Measurements from ENCODE around the gene ALK. TPM values are rescaled to one million over a fixed set of nuclear protein-coding genes. Genes with fewer than 3 reads are reported as not detected.

Gene ALK
- total RNA-seq, 1 experiment from 2014 or later: 0.37 TPM

DNA sequence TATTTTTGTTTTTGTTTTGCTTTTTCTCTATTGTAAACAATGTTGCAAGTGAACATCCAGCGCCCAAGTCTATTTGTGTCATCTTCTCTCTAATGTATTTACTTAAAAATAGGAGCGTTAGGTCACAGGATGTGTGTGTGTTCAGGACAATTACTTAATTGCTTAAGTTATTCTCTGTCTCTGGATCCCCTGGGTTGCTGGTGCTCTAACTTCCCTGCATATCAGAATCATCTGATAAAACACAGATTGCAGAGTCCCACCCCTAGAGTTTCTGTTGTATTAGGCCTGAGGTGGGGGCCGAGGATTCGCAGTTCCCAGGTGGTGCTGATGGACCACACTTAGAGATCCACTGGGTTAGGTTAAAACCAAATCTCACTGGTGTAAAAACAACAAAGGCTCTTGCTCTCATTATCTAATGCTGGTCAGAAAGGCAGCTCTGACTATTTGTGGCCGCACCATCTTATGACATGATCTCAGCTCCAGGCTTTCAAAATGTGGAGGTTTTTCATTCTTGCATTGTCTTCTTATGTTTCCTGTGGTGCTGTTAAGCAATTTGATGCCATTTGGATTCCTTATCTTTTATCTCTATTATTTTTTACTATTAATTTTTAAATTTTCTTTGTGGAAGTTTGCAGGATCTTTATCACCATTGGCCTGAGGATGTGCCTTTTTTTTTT is 718.4 kb downstream of the ALK start:
- no peak for DNase-seq (ENCODE audit: low read depth)

DNA sequence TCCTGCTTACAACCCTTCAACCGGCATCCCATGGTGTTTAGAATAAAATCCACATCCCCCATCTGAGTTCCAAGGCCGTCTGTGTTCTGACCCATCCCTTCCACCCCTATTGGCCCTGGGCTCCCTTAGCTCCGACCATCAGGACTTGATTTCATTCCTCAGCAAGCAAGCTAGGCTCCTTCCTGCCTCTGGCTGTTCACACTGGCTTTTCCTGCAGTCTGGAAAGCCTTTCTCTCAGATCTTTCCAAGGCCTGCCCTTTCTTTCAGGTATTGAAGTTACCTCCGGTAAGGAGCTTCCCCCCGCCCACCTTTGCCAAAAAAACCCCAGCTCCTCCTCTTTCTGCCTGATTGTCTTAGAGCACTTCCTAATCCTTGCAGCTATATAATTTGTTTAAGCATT is 719.4 kb downstream of the ALK start:
- DNase-seq (ENCODE audit: low read depth): no peak

DNA sequence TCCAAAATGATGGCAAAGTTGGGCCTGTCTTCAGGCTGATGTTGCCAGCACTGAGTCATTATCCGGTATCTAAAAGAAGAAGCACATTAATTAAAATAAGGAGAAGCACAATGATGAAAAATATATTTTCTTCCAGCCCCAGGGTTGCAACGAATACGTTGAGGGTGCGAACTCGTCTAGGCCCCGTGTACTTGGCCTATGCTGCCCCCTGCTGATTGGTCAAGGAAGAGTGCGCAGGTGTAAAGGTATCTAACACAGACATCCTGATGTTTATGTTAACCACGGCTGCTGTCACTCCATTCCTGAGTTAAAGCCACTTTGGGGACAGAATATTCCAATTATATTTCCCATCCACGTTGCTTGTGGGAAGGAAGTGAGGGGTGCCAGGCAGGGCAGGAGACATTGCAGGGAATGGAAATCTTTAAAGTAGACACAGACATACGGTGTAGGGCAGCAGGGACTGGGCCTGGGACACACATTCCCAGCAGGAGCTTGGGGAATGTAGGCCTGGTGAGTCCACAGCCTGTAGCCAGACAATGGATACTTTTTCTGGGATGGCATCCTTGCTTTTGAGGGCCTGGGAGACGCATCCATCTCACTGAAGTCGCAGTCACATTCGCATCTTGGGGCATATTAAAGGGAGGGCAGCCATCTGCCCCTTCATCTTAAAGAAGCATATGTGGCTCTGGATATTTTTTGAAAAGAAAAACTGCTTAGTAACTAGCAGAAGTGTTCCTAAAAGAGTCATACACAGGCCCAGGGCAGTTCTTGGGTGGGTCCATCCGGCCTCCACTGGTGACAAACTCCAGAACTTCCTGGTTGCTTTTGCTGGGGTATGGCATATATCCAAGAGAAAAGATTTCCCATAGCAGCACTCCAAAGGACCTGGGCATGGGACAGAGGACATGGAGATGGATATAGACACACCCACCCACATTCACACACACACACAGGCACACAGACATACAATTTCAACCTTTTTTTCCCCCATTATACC is 724.3 kb downstream of the ALK start:
- peak; percentile 64 for DNase-seq (ENCODE audit: low read depth)

DNA sequence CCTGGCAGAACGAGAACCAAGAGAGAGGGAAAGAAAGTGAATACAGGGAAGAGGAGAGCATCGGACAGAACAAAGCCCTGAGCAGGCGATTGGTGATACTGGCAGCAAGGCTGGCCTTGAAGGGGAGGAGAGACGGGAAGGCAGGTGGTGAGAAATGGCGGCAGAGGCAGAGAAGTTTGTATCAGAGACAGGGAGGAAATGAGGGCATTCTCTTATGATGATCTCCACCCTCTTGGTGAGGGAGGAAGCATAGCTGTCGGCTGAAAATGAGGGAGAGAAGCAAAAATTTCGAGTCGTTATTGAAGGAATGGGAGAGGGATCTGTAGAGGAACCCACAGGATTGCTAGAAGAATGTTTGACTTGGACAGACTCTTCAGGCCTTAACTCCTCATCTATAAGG is 725.6 kb downstream of the ALK start:
- DNase-seq (ENCODE audit: low read depth): no peak

DNA sequence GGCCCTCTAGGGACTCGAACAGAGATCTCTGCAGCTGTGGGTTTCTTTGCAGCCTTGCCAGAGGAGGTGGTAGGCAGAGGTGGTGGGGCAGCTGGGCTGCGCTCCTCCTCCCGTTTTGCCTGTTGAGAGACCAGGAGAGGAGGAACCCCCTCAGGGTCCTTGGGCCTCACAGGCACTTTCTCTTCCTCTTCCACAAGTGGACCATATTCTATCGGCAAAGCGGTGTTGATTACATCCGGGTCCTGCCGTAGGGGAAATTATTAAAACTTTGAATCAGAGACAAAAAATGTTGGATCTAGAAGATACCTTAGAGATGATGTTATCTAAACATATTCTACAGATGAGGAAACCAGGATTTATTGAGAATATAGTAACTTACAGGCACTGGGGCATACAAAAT is 727.7 kb downstream of the ALK start:
- DNase-seq (ENCODE audit: low read depth): no peak

DNA sequence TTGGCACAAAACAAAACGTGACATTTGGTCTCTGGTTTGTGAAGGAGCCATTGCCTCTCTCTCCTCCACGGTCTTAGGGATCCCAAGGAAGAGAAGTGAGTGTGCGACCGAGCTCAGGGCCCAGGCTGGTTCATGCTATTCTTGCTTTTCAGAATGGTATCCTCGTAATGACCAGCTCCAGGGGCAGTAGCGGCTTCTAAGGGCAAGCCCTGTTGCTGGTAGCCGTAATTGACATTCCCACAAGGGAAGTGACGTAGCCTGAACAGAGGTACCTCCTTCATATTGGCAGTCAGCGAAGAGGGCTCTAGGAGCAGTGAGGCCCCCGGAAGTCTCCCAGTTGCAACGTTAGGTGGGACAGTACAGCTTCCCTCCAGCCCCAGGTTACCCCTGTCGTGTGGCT is 728.3 kb downstream of the ALK start:
- DNase-seq (ENCODE audit: low read depth): no peak

DNA sequence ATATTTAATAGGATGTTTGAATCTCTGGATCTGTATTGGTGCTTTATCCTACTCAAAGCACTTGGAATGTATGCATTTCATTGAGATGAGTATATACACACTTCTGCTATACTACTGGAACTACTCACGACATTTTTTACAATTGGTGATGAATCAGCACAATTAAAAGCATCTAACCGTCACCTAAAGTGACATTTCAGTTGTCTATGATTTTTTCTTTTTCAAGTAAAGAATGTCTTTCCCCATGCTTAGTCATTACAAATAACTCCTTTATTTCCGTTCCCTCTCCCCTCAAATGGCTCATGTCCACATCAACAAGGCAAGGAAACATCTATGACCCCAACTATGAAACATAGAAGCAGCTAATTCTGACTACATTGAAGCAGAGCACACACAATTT is 728.9 kb downstream of the ALK start:
- peak; percentile 12 for DNase-seq (ENCODE audit: low read depth)

DNA sequence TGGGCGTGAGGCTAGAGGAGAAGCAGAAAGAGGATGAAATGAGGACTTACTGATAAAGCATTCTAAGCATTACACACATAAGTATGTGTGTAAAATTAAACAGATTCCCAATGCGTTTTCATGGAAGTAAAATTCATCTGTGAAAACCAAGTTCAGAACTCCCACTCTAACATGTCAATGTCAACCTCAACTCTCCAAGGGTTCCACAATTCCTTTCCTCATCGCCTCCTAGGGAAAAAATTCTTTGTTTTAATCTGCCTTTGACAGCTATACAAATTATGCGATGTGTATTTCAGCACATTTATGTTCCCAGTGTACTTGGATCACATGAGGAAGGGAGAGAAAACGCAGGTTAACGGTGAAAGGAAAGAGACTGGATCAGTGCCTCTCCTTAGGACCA is 729.6 kb downstream of the ALK start:
- DNase-seq (ENCODE audit: low read depth): no peak

DNA sequence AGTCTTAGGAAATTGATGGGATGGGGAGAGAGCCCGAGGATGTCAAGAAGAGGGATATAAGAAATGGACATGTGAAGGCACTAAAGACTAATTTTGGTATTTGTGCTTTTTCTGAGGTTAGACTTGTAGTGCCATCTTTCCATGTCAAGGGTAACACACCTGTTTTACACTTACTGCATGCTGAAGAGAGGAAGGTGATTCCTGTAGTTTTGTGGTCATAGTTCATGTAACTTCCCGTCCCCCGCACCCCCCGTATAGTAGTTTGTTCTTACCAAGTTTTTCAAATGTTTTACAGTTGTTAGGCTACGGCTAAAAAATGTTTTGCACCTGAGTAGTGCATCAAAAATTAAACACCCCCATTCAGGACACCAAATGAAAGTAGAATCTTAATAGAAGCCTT is 732.3 kb downstream of the ALK start:
- no peak for DNase-seq (ENCODE audit: low read depth)

DNA sequence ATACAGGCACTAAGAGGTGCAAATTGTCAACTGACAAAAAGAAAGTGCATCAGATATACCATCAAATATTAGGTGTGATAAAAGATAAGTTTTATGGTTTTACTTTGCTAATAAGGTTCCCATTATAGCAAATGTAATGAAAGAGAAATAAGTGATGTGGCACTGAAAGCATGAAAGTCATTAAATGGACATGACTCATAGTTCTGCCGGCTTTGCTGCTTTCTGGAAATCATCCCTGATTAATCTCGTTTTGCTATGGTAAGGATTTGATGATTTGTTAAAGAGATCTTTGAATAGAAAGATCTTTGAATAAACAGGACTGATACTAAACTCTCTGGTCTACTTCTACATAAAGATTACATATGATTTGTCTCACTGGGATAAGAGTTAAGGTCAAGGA is 733.5 kb downstream of the ALK start:
- DNase-seq (ENCODE audit: low read depth): peak; percentile 45

DNA sequence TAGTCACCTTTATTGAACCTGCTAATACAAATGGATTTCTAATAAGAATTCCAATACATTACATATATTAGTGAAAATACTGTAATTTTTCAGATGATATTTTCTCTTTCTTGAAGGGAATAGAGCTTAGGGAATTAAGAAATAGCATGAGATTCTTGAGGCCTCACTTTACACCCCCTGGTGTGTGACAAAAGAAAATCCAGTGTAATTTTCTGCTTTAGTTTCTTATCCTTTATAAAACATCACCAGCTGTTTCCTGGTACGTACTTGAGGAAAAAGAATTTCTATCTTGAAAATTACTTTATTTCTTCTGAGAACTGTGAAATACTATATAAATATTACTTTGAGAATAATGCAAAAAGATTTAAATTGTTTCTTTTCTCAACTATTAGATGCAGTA is 734.6 kb downstream of the ALK start:
- no peak for DNase-seq (ENCODE audit: low read depth)

DNA sequence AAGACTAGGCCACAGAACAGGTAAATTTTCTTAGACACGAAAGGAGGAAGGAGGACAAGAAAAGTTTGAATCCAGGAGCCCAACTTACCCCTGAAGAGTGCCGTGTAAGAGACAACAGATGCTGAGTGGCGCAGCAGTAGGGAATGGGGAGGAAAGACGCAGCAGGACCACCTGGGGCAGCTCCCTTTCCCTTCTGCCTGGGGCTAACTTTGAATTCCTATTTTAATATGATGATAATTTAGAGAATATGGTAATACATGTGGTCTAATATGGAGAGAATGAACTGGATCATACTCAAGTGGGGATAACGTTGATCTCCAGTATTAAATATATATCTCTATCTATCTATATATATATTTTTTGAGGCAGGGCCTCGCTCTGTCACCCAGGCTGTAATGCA is 736.9 kb downstream of the ALK start:
- DNase-seq (ENCODE audit: low read depth): no peak

DNA sequence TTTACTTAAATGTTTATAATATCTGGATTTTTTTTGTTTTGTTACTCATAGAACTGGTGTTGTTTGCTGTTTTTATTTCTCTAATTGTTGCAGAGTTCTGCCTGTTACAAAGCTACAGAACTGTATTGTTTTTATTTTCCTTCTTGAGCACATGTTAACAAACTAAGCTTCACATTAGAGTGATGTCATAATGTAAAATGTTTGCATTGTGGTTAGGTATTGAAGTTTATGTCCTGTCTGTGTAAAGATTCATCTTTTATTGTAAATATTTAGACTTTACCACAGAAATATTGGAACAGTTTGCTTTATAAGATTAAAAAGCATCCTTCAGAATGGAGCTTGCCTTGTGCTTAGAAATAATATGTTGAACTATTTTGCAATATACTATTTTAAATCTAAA is 738.5 kb downstream of the ALK start:
- no peak for DNase-seq (ENCODE audit: low read depth)

DNA sequence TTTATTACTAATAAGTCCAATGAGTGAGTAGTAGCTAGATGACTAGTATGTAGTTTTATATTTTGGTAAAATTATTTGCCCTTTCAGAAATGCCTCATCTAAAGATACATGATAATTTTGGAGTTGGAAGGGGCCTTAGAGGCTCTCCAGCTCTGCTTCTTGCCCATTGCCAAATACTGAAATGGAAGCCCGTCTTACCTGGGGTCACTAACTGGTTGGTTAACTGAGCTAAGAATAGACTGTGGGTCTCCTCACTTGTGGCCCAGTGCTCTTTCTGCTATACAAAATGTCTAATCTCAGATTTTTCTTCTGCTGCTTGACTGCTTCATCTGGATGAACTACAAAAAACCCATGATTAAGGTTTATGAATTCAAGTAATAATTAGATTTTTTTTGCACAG is 739.1 kb downstream of the ALK start:
- no peak for DNase-seq (ENCODE audit: low read depth)

DNA sequence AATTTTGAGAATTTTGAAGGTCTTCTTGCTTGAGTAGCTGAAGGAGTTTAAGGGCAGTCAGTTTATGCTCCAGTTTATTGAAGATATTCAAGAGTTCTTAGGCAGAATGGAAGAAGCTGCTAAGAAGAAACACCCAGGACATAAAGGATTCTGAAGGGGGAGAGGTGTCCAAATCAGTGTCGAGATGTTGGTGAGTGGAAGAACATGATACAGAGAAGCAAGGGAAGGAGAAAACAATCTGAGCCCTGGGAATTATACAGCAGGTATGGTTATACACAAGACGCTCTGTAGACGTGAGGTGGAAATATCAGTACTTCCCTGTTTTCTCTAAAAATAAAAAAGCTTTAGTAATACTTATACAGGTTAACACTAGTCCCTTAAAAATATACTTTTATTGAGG is 746.0 kb downstream of the ALK start:
- DNase-seq (ENCODE audit: low read depth): no peak

DNA sequence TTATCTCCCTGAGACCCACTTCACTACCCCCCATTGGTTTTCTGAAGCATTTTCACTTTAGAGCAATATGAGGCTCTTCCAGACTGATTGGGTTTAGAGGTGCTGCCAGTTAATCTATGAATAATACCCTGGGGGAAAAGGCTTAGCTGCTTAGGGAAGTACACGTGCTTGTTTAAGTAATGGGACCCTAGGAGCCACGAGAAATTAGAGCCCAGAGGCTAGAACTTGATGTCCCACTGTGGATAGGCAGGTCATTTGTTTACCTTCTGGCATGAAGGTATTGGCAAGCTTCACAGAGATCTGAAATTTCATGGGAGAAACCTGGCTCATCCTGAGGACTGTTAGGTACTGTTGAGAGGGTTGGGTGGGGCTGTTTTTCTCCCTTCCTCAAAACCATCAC is 746.4 kb downstream of the ALK start:
- DNase-seq (ENCODE audit: low read depth): no peak

DNA sequence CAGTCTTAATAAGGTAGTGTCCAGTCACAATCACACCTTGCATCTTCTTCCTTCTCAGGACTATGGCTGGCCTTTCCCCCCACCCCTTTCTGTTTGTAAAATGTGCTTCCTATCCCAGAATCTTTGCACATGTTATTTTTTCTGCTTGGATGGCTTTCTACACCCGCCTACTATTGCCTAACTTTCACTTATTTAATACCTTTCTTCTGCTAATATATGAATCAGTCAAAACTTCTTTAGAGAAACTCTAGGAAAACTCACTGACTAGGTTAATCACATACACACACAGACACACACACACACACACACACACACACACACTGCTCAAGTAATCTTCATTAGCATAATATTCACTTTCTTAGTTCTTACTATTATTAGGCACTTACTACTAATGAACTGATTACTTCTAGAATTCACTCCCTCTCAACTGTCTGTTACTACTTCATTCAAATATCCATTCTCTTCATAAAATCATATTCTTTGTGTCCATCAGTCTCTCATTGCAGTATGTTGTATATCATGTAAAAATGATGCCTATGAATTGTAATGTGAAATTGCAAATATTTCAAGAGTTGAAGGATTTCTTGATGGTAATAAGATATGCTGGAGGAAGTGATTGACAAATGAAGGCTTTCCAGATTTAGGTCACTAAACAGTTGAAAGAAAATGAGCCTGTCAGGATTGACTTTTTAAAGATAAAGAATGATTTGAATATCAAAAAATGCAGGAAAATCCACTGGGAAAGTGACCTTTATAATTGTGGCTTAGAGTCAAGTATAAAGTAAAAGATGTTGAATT is 754.9 kb downstream of the ALK start:
- no peak for DNase-seq (ENCODE audit: low read depth)

DNA sequence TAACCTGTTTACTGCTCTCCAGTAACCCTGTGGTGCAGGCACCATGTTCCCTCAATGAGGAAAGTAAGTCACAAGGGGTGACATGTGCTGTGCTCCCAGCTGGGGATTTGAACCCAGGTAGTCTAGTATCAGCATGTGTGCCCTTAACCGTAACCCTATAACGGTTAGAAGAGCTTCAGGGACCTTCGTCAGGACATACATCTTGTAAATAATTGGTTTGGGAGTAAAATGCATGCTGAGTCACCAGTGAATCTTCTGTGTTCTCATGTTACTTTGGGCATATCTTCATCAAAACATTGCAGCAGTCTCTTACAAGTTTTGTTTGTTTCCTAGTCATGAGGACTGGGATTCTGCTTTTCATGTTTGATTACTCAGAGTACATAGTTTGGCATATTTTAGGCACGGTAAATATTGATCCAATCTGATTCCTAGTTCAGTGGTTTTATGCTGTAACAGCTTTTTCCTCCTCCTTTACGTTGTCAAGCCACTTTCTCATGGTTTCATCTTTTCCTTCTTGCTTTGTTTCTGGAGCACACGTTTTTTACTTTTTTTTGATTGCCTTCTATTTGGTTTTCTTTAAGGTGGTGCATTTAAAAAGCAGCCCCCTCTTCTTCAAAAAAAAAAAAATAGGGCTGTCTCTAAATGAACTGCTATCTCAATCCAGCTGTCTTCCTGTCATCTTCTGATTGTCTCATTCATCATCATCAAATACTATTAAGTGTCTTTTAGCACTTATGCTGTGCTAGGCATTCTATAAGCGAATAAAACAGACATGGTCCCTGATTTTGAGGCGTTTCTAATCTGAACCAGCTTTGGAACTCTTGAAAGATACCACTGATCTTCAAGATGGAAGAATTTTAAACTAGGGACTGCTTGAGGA is 755.8 kb downstream of the ALK start:
- peak; percentile 73 for DNase-seq (ENCODE audit: low read depth)

DNA sequence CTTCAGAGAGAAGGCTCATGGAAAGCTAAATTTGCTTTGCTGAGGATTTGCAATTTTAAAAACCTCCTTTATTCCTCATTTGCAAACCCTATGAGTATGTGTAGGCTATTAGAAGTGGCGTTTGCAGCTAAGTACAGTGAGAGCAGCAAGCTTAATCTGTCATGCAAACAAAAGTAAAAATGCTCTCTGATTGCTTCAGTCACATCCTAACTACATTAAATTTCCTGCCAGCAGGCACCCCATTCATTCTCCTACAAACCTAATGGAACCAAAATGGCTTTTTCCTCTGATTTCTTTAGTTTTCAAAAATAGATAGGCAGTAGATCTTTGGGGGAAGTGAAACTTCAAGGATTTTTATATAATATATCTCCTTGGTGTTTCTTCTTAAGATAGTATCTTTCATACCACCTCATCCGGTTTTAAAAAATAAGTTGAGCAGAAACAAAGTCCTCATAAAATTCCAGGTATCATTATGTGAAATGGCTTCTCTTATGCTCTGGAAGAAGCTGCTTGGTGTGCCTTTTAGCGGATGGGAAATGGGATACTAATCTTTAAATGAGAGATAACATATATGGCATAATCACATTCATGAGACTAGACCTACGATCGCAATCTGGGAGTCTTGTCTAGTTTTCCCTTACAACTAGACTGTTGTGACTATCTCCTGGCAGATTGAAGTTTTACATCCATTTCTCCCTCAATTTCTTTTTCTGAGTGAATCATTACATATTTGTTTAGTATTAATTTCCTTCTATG is 757.1 kb downstream of the ALK start:
- DNase-seq (ENCODE audit: low read depth): no peak

DNA sequence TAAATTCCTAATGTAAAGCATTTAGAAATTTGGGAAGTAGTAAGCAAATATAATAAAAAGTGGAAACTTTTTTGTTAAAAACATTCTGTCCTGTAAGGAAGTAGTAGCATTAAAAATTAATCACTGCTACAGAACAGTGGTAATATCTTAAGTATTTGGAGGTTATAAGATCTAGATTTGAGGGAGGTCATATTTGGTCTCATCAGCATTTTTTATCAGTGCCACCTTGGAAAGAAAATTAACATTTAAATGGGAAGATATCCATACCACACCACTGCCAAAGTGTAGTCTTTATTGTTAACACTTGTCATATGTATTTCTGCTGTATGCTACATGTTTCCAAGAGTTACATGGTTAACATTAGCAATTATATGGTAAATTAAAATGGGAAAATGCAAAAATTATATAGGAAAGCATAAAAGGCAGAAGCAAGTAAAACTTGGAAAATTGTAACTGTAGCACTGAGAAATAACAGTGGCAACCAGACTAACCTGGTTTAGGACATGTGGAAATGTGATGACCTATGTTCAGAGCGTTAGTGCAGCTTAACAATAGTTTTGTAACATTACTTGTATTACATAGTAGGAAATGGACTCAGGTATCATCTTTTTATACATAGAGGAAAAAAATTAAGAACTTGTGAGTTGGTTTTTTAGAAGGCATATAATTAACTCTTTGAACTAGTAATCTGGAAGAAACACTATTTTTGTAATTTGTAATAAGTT is 759.0 kb downstream of the ALK start:
- DNase-seq (ENCODE audit: low read depth): no peak

Measured in M059J (cell line).